ENCODE measurements around the gene NUDT8.

NUDT8 gene

DNA sequence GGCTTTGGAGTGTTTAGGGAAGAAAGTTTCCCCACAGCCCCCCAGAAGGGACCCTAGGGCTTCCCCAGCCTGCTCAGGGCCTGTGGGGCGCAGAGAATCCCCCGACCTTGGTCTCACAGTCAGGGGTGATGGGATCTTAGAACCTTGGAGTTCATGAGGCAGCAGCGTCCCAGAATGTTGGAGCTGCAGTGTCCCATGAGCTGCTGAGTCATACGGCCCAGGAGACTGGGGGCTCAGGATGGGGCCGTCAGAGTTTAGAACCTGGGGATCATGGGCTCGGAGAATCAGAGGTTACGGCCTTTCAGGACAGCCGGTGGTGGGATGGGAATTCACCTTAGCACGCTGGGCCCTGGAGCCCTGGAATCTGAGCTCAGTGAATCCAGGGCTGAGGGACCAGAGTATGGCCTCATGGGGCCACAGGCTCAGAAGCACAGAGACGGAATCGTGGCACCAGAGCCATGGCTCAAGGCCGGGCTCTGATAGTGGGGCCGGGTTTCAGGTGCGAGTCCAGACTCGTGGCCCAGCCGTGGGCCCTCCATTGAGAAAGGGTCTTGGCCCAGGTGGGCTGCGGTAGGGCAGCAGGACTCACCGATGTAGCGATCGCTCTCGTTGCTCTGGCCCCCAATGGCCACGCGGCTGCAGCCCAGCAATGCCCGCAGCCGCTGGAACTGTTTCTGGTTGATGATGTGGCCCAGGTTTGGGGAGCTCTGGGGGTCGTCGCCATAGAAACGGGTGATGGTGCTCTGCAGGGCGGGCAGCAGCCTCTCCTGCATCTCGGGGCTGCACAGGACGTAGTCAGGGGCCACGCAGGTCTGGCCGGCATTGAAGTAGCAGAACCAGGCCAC lies 35.2 kb upstream of the NUDT8 start:
- no peak overlapping the region for H2AFZ ChIP-seq (ENCODE audit: low read length)
- peaks cover 7% of the 10 kb centered on the region; the same call in 1 of the 2 replicates for H3K27me3 ChIP-seq (ENCODE audit: insufficient read depth, low read length)
- H3K9me3 ChIP-seq (ENCODE audit: low read length), result no peaks in the 10 kb centered on the region
- TF ChIP-seq, protein P1, sequence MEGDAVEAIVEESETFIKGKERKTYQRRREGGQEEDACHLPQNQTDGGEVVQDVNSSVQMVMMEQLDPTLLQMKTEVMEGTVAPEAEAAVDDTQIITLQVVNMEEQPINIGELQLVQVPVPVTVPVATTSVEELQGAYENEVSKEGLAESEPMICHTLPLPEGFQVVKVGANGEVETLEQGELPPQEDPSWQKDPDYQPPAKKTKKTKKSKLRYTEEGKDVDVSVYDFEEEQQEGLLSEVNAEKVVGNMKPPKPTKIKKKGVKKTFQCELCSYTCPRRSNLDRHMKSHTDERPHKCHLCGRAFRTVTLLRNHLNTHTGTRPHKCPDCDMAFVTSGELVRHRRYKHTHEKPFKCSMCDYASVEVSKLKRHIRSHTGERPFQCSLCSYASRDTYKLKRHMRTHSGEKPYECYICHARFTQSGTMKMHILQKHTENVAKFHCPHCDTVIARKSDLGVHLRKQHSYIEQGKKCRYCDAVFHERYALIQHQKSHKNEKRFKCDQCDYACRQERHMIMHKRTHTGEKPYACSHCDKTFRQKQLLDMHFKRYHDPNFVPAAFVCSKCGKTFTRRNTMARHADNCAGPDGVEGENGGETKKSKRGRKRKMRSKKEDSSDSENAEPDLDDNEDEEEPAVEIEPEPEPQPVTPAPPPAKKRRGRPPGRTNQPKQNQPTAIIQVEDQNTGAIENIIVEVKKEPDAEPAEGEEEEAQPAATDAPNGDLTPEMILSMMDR (IDR thresholded peaks at IDR 0.05; ENCODE audit: low read length), result no peak
- no peak for TF ChIP-seq EZH2 (IDR thresholded peaks at IDR 0.05; ENCODE audit: borderline replicate concordance, low read length)
- no peak overlapping the region for H3K4me2 ChIP-seq (ENCODE audit: low read length)
- peaks cover 14% of the 10 kb centered on the region for H3K4me1 ChIP-seq (ENCODE audit: insufficient read depth, low read length, severe bottlenecking)
- H3F3A ChIP-seq (ENCODE audit: insufficient read depth, low read length), result no peaks in the 10 kb centered on the region
- no peaks in the 10 kb centered on the region for H3K79me2 ChIP-seq (ENCODE audit: insufficient read depth, low read length)
- H4K20me1 ChIP-seq (ENCODE audit: insufficient read depth, low read length), result no peaks in the 10 kb centered on the region
- H3K9ac ChIP-seq (ENCODE audit: low read length), result no peak overlapping the region
- no peak overlapping the region for H3K4me3 ChIP-seq (ENCODE audit: low read depth, low read length, poor library complexity, severe bottlenecking)
- H3K36me3 ChIP-seq (ENCODE audit: insufficient read depth, low read length), result no peaks in the 10 kb centered on the region
- H3K9me2 ChIP-seq (ENCODE audit: low read depth, low read length), result no peaks in the 10 kb centered on the region
- no peak overlapping the region for H3K27ac ChIP-seq (ENCODE audit: low read depth, low read length, poor library complexity, severe bottlenecking)

DNA sequence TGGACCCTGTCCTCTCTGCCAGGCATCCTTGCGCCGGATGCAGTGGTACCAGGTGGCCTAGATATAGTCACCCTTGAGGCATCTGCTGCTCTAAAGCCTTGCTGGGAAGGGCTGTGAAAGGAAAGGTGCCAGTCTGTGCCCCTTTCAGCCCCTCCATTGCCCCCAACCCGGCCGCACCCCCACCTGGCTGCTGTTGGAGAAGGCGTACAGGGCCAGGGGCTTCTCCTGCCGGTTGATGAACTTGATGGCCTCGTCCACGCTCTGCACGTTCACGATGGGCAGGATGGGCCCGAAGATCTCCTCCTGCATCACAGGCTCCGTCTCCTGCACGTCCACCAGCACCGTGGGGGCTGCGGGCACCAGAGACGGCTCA lies 34.5 kb upstream of the NUDT8 start:
- Histone ChIP-seq H3K36me3 (ENCODE audit: insufficient read depth, low read length) (no peaks in the 10 kb centered on the region), H3K9me3 (ENCODE audit: low read length) (no peaks in the 10 kb centered on the region), H3K27ac (ENCODE audit: low read depth, low read length, poor library complexity, severe bottlenecking) (no peak overlapping the region), H3K79me2 (ENCODE audit: insufficient read depth, low read length) (no peaks in the 10 kb centered on the region), H3K4me1 (ENCODE audit: insufficient read depth, low read length, severe bottlenecking) (peaks cover 14% of the 10 kb centered on the region), H3F3A (ENCODE audit: insufficient read depth, low read length) (no peaks in the 10 kb centered on the region), H3K27me3 (ENCODE audit: insufficient read depth, low read length) (peaks cover 7% of the 10 kb centered on the region; the same call in 1 of the 2 replicates), H4K20me1 (ENCODE audit: insufficient read depth, low read length) (no peaks in the 10 kb centered on the region), H3K9me2 (ENCODE audit: low read depth, low read length) (no peaks in the 10 kb centered on the region), H3K9ac (ENCODE audit: low read length) (no peak overlapping the region), H3K4me2 (ENCODE audit: low read length) (no peak overlapping the region), H2AFZ (ENCODE audit: low read length) (no peak overlapping the region), H3K4me3 (ENCODE audit: low read depth, low read length, poor library complexity, severe bottlenecking) (no peak overlapping the region)
- no peak for TF ChIP-seq EZH2 (IDR thresholded peaks at IDR 0.05; ENCODE audit: borderline replicate concordance, low read length)
- TF ChIP-seq, protein P1 (IDR thresholded peaks at IDR 0.05; ENCODE audit: low read length), result no peak

GRCh38 chr11:67663532-67664212 lies 33.9 kb upstream of the NUDT8 start:
- Histone ChIP-seq H3K4me1 (ENCODE audit: insufficient read depth, low read length, severe bottlenecking) (peaks cover 14% of the 10 kb centered on the region), H3K79me2 (ENCODE audit: insufficient read depth, low read length) (no peaks in the 10 kb centered on the region), H2AFZ (ENCODE audit: low read length) (no peak overlapping the region), H3K4me2 (ENCODE audit: low read length) (no peak overlapping the region), H3K9me3 (ENCODE audit: low read length) (no peaks in the 10 kb centered on the region), H3K27me3 (ENCODE audit: insufficient read depth, low read length) (0 out of 2 replicates have a peak, but pooled peaks cover 2% of the 10 kb centered on the region), H3K36me3 (ENCODE audit: insufficient read depth, low read length) (no peaks in the 10 kb centered on the region), H3K9ac (ENCODE audit: low read length) (no peak overlapping the region), H3K4me3 (ENCODE audit: low read depth, low read length, poor library complexity, severe bottlenecking) (no peak overlapping the region), H3K9me2 (ENCODE audit: low read depth, low read length) (no peaks in the 10 kb centered on the region), H4K20me1 (ENCODE audit: insufficient read depth, low read length) (no peaks in the 10 kb centered on the region), H3K27ac (ENCODE audit: low read depth, low read length, poor library complexity, severe bottlenecking) (no peak overlapping the region), H3F3A (ENCODE audit: insufficient read depth, low read length) (no peaks in the 10 kb centered on the region)
- no peak for TF ChIP-seq EZH2 (IDR thresholded peaks at IDR 0.05; ENCODE audit: borderline replicate concordance, low read length)
- TF ChIP-seq, protein P1 (IDR thresholded peaks at IDR 0.05; ENCODE audit: low read length), result no peak
